H9 (cell line): ENCODE data around the gene ITIH4. TPM values are rescaled to one million over a fixed set of nuclear protein-coding genes. Genes with fewer than 3 reads are reported as not detected.

Experiments used
- DNase-seq: peaks from one replicate; pipeline ENCODE4 v3.0.0-alpha.2; 2017
- H2AFZ ChIP-seq: one replicate; pipeline ENCODE4 v1.6.1; 2013; ENCODE audit warnings: mild to moderate bottlenecking, low read length, control low read depth, moderate library complexity
- H2AK5ac ChIP-seq: 2 replicates; pipeline ENCODE4 v1.6.1; 2013; ENCODE audit warnings: low read length, control low read depth, mixed read lengths; ENCODE audit not compliant: insufficient read length
- H2BK120ac ChIP-seq: one replicate; pipeline ENCODE4 v1.6.1; 2013; ENCODE audit warnings: low read depth, mild to moderate bottlenecking, low read length, control low read depth, inconsistent platforms; ENCODE audit not compliant: poor library complexity, severe bottlenecking
- H2BK12ac ChIP-seq: 2 replicates; pipeline ENCODE4 v1.6.1; 2013; ENCODE audit warnings: low read length, control low read depth, mixed read lengths, low read depth; ENCODE audit not compliant: insufficient read length
- H2BK15ac ChIP-seq: 2 replicates; pipeline ENCODE4 v1.6.1; 2013; ENCODE audit warnings: low read depth, low read length, control low read depth
- H2BK20ac ChIP-seq: one replicate; pipeline ENCODE4 v1.6.1; 2013; ENCODE audit warnings: low read depth, mild to moderate bottlenecking, low read length, control low read depth, inconsistent platforms; ENCODE audit not compliant: poor library complexity, severe bottlenecking
- H2BK5ac ChIP-seq: 2 replicates; pipeline ENCODE4 v1.6.1; 2013; ENCODE audit warnings: low read length, control low read depth, mixed read lengths; ENCODE audit not compliant: insufficient read length
- H3K14ac ChIP-seq: 2 replicates; pipeline ENCODE4 v1.6.1; 2013; ENCODE audit warnings: low read length, control low read depth; ENCODE audit not compliant: insufficient read depth
- H3K18ac ChIP-seq: 2 replicates; pipeline ENCODE4 v1.6.1; 2013; ENCODE audit warnings: low read depth, mild to moderate bottlenecking, mixed read lengths, low read length, control low read depth; ENCODE audit not compliant: insufficient read length
- H3K23ac ChIP-seq: 2 replicates; pipeline ENCODE4 v1.6.1; 2013; ENCODE audit warnings: low read length, control low read depth, mixed read lengths, low read depth; ENCODE audit not compliant: insufficient read length
- H3K23me2 ChIP-seq: 2 replicates; pipeline ENCODE4 v1.6.1; 2013; ENCODE audit warnings: low read depth, mild to moderate bottlenecking, mixed read lengths, low read length, control low read depth; ENCODE audit not compliant: insufficient read length, poor library complexity, severe bottlenecking
- H3K27ac ChIP-seq: 2 replicates; pipeline ENCODE4 v1.5.1; 2013; ENCODE audit warnings: low read length, control low read depth, mixed read lengths, low read depth; ENCODE audit not compliant: insufficient read length
- H3K27me3 ChIP-seq: 2 replicates; pipeline ENCODE4 v1.6.1; 2013; ENCODE audit warnings: low read length, control low read depth, inconsistent platforms; ENCODE audit not compliant: insufficient read depth
- H3K4ac ChIP-seq: 2 replicates; pipeline ENCODE4 v1.6.1; 2013; ENCODE audit warnings: low read depth, mild to moderate bottlenecking, control low read depth, inconsistent platforms, low read length, moderate library complexity
- H3K4me1 ChIP-seq: 2 replicates; pipeline ENCODE4 v1.6.1; 2013; ENCODE audit warnings: low read length, control low read depth, inconsistent platforms; ENCODE audit not compliant: insufficient read depth
- H3K4me2 ChIP-seq: 2 replicates; pipeline ENCODE4 v1.6.1; 2013; ENCODE audit warnings: low read length, control low read depth, mixed read lengths; ENCODE audit not compliant: insufficient read length, insufficient read depth
- H3K56ac ChIP-seq: 2 replicates; pipeline ENCODE4 v1.6.1; 2013; ENCODE audit warnings: low read depth, mild to moderate bottlenecking, mixed read lengths, low read length, control low read depth; ENCODE audit not compliant: insufficient read length
- H3K79me1 ChIP-seq: 2 replicates; pipeline ENCODE4 v1.6.1; 2013; ENCODE audit warnings: low read depth, mild to moderate bottlenecking, moderate library complexity, low read length, control low read depth, inconsistent platforms; ENCODE audit not compliant: insufficient read depth, poor library complexity, severe bottlenecking
- H3K79me2 ChIP-seq: 2 replicates; pipeline ENCODE4 v1.6.1; 2013; ENCODE audit warnings: low read length, control low read depth, inconsistent platforms; ENCODE audit not compliant: insufficient read depth
- H3K9ac ChIP-seq: 2 replicates; pipeline ENCODE4 v1.6.1; 2013; ENCODE audit warnings: low read length, control low read depth, mixed read lengths; ENCODE audit not compliant: insufficient read length; ENCODE audit errors: extremely low read depth
- H3K9me3 ChIP-seq: one replicate; pipeline ENCODE4 v1.6.1; 2013; ENCODE audit warnings: low read depth, low read length, inconsistent platforms; ENCODE audit not compliant: control insufficient read depth
- H3T11ph ChIP-seq: one replicate; pipeline ENCODE4 v1.6.1; 2013; ENCODE audit warnings: mild to moderate bottlenecking, low read length, control low read depth, inconsistent platforms
- H4K20me1 ChIP-seq: one replicate; pipeline ENCODE4 v1.6.1; 2013; ENCODE audit not compliant: control insufficient read depth, insufficient read length, insufficient read depth
- H4K5ac ChIP-seq: 2 replicates; pipeline ENCODE4 v1.6.1; 2013; ENCODE audit warnings: low read depth, mild to moderate bottlenecking, mixed read lengths, low read length, control low read depth; ENCODE audit not compliant: insufficient read length
- H4K8ac ChIP-seq: replicated peaks from 2 replicates; pipeline ENCODE4 v1.6.1; 2013; ENCODE audit warnings: low read length, control low read depth, mixed read lengths, low read depth; ENCODE audit not compliant: insufficient read length
- H4K91ac ChIP-seq: 2 replicates; pipeline ENCODE4 v1.6.1; 2013; ENCODE audit warnings: low read depth, mild to moderate bottlenecking, moderate library complexity, mixed read lengths, low read length, control low read depth; ENCODE audit not compliant: insufficient read length
- H3K27ac Mint-ChIP-seq, 3 experiments: 2 replicates in 2 of 3; 3 replicates in 1 of 3; pipeline ENCODE4 v1.8.0; 2020 to 2021; ENCODE audit warnings: mixed read lengths in 3 of 3, mild to moderate bottlenecking in 1 of 3, moderate library complexity in 1 of 3
- H3K27me3 Mint-ChIP-seq: 2 replicates; pipeline ENCODE4 v1.8.0; 2021; ENCODE audit warnings: low read depth, mild to moderate bottlenecking, moderate library complexity, mixed read lengths
- H3K36me3 Mint-ChIP-seq, 3 experiments: 2 replicates in 2 of 3; 3 replicates in 1 of 3; pipeline ENCODE4 v1.8.0; 2020 to 2021; ENCODE audit warnings: low read depth in 3 of 3, mixed read lengths in 3 of 3; ENCODE audit not compliant: insufficient read depth in 1 of 3
- H3K4me1 Mint-ChIP-seq, 2 experiments: 2 replicates each; pipeline ENCODE4 v1.8.0; 2020; ENCODE audit warnings: mixed read lengths in 2 of 2
- H3K4me3 Mint-ChIP-seq, 2 experiments: 2 replicates in 1 of 2; 3 replicates in 1 of 2; pipeline ENCODE4 v1.8.0; 2020 to 2021; ENCODE audit warnings: mild to moderate bottlenecking in 2 of 2, mixed read lengths in 2 of 2, moderate library complexity in 1 of 2
- H3K9me3 Mint-ChIP-seq, 2 experiments: 2 replicates in 1 of 2; 3 replicates in 1 of 2; pipeline ENCODE4 v1.8.0; 2020; ENCODE audit warnings: mild to moderate bottlenecking in 2 of 2, mixed read lengths in 2 of 2, moderate library complexity in 1 of 2
- WGBS: extraction: QIAGEN DNeasy Blood & Tissue Kit; methylation state at CpG from one replicate; pipeline ENCODE4 v1.1.7; 2013; ENCODE audit warnings: missing lambda C conversion rate, low lambda C conversion rate, mixed read lengths; ENCODE audit not compliant: insufficient read length; ENCODE audit errors: extremely low coverage; 5-methylcytosine and 5-hydroxymethylcytosine counted together
- total RNA-seq: library from RNA; stranded (reverse); gene quantifications from 2 replicates; pipeline ENCODE4 v1.2.1, GENCODE V29; 2021
- TF ChIP-seq, protein P1 (sequence below): fragments of 200-600 bp; sonication (generic); conservative IDR thresholded peaks from 3 replicates; pipeline ENCODE4 v1.8.0; 2021; ENCODE audit warnings: antibody characterized with exemption, mild to moderate bottlenecking

ITIH4 gene
- total RNA-seq, 1 experiment from 2014 or later: 3.0 TPM

DNA sequence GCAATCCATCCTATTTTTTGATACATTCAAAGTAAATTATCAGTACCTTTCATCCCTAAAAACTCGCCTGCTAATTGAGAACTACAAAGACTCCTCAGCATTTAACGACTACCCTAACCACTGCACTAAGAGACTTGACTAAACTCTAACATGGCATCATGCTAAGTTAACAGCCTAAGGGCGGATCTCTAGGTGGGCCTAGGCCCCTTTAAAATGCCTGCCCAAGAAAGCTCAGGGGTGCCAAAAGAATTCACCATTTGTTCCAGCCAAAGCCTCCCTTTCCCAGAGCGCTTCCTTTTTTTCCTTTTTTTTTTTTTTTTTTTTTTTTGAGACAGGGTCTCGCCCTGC is 59.2 kb downstream of the ITIH4 start:
- Histone ChIP-seq H3K79me1 (no peaks in the 10 kb centered on the region), H3K4me2 (peak overlapping the region; percentile 71), H2AK5ac (no peak overlapping the region), H3K56ac (no peak overlapping the region), H2BK12ac (no peak overlapping the region), H2BK20ac (no peak overlapping the region), H3K23me2 (peaks cover 6% of the 10 kb centered on the region), H3K4ac (no peak overlapping the region), H4K91ac (no peak overlapping the region), H2AFZ (no peak overlapping the region), H3K18ac (no peak overlapping the region), H3K9me3 (no peaks in the 10 kb centered on the region), H2BK5ac (no peak overlapping the region), H4K8ac (no peak overlapping the region), H4K20me1 (no peaks in the 10 kb centered on the region), H3K23ac (no peak overlapping the region), H4K5ac (peak overlapping the region; percentile 58), H3K14ac (no peak overlapping the region), H3T11ph (no peak overlapping the region), H3K9ac (peak overlapping the region; percentile 87), H3K79me2 (no peaks in the 10 kb centered on the region; the same call in 1 of the 2 replicates), H3K4me1 (no peaks in the 10 kb centered on the region), H2BK120ac (no peak overlapping the region), H2BK15ac (no peak overlapping the region), H3K27ac (peak overlapping the region; percentile 0), H3K27me3 (no peaks in the 10 kb centered on the region)
- TF ChIP-seq, protein P1, sequence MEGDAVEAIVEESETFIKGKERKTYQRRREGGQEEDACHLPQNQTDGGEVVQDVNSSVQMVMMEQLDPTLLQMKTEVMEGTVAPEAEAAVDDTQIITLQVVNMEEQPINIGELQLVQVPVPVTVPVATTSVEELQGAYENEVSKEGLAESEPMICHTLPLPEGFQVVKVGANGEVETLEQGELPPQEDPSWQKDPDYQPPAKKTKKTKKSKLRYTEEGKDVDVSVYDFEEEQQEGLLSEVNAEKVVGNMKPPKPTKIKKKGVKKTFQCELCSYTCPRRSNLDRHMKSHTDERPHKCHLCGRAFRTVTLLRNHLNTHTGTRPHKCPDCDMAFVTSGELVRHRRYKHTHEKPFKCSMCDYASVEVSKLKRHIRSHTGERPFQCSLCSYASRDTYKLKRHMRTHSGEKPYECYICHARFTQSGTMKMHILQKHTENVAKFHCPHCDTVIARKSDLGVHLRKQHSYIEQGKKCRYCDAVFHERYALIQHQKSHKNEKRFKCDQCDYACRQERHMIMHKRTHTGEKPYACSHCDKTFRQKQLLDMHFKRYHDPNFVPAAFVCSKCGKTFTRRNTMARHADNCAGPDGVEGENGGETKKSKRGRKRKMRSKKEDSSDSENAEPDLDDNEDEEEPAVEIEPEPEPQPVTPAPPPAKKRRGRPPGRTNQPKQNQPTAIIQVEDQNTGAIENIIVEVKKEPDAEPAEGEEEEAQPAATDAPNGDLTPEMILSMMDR: no peak
- Mint-ChIP-seq H3K9me3 (no peaks in the 10 kb centered on the region), H3K4me1 (peaks cover 9 to 16% of the 10 kb centered on the region in 2 experiments), H3K27ac (peak overlapping the region; percentile 77 to 99 (median 98)), H3K4me3 (peak overlapping the region; percentile 82 to 92), H3K36me3 (peaks cover 0 to 18% (median 14%) of the 10 kb centered on the region in 3 experiments; a peak in 6 of 7 replicates), H3K27me3 (peaks cover 9% of the 10 kb centered on the region; the same call in 1 of the 2 replicates)
- no CpG with 5 or more reads among the region's 5 CpGs for WGBS
- DNase-seq: no peak
